Sigmoid colon (tissue), 4 donors: ENCODE data around the gene SNUPN.

Experiments used
- CTCF ChIP-seq, 4 experiments: fragments of 450-650 bp in 3 of 4; fragments of 200-600 bp in 1 of 4; IDR thresholded peaks; one replicate each; pipeline ENCODE4 v1.5.1; 2016 to 2019; ENCODE audit warnings: antibody characterized with exemption in 4 of 4, mild to moderate bottlenecking in 3 of 4, moderate library complexity in 2 of 4
- EP300 ChIP-seq, 4 donors: sonication (generic); formaldehyde crosslinking; IDR thresholded peaks; one replicate each; pipeline ENCODE4 v1.6.1; 2017; ENCODE audit warnings: antibody characterized with exemption in 4 of 4
- POLR2A ChIP-seq, 2 donors: fragments of 450-650 bp; IDR thresholded peaks; one replicate each; pipeline ENCODE4 v1.6.1; 2016; ENCODE audit warnings: antibody characterized with exemption in 2 of 2, mild to moderate bottlenecking in 2 of 2, moderate library complexity in 2 of 2

- TF ChIP-seq POLR2A (IDR thresholded peaks at IDR 0.05) (no peak), EP300 (IDR thresholded peaks at IDR 0.05) (no peak), CTCF (IDR thresholded peaks at IDR 0.05) (no peak)
Measured at GRCh38 chr15:75573648-75574384, 51.7 kb downstream of the SNUPN start.
